Measurements from ENCODE around the gene PTGDS.

The PTGDS gene

GRCh38 chr9:137023157-137023556 is 45.9 kb downstream of the PTGDS start:
- no peak for DNase-seq

GRCh38 chr9:137023583-137023991 is 46.3 kb downstream of the PTGDS start:
- no peak for DNase-seq

GRCh38 chr9:137025517-137025966 is 48.2 kb downstream of the PTGDS start:
- peak; percentile 73 for DNase-seq

- no peak for DNase-seq
Measured at GRCh38 chr9:137026384-137026783, 49.1 kb downstream of the PTGDS start.

GRCh38 chr9:137026828-137027227 is 49.5 kb downstream of the PTGDS start:
- no peak for DNase-seq

GRCh38 chr9:137027369-137028262 is 50.3 kb downstream of the PTGDS start, which contains the start of gene ABCA2:
Gene ABCA2 (minus strand): TSS chr9:137028237. CDS start chr9:137028140, 97 bp downstream.
- DNase-seq, result peak; percentile 65

- DNase-seq, result peak; percentile 84
Measured at GRCh38 chr9:137028263-137029057, 51.2 kb downstream of the PTGDS start.

GRCh38 chr9:137029058-137029936 is 52.0 kb downstream of the PTGDS start:
- DNase-seq, result peak; percentile 76

GRCh38 chr9:137030006-137030405 is 52.7 kb downstream of the PTGDS start:
- no peak for DNase-seq

GRCh38 chr9:137030538-137031527 is 53.5 kb downstream of the PTGDS start:
- no peak for DNase-seq

Data from right kidney (tissue), 1 donor.